ENCODE results near the gene PLOD1.
A peak's percentile ranks its signal among the peaks of the same experiment; 100 is the strongest.

The PLOD1 gene

DNA sequence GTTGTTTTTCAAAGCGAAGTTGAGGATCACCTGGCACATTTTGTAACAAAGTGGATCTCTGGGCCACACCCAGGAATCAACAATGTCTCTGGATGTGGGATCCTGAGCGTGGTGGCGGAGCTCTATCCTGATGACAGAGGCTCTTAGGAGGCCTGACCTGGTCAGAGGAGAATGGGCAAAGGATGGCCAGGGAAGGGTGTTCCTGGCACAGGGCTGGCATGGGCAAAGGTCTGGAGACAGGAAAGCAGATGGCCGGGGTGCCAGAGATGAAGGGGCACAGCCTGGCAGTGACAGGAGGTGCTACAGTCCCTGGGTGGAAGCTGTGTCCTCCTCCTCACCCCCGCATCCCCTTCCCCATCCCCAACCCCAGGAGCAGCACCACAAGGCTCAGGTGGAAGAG is 25.8 kb downstream of the PLOD1 start:
- H3K27ac ChIP-seq, result no peak overlapping the region
- TF ChIP-seq CTCF (IDR thresholded peaks at IDR 0.05) (no peak), ZFX (IDR thresholded peaks at IDR 0.05; ENCODE audit: borderline replicate concordance) (no peak)

GRCh38 chr1:11960715-11961114 is 26.2 kb downstream of the PLOD1 start:
- no peak overlapping the region for H3K27ac ChIP-seq
- TF ChIP-seq ZFX (IDR thresholded peaks at IDR 0.05; ENCODE audit: borderline replicate concordance) (no peak), CTCF (IDR thresholded peaks at IDR 0.05) (no peak)

GRCh38 chr1:11961230-11961629 is 26.7 kb downstream of the PLOD1 start:
- no peak for TF ChIP-seq ZFX (IDR thresholded peaks at IDR 0.05; ENCODE audit: borderline replicate concordance)
- no peak for TF ChIP-seq CTCF (IDR thresholded peaks at IDR 0.05)
- H3K27ac ChIP-seq, result no peak overlapping the region

DNA sequence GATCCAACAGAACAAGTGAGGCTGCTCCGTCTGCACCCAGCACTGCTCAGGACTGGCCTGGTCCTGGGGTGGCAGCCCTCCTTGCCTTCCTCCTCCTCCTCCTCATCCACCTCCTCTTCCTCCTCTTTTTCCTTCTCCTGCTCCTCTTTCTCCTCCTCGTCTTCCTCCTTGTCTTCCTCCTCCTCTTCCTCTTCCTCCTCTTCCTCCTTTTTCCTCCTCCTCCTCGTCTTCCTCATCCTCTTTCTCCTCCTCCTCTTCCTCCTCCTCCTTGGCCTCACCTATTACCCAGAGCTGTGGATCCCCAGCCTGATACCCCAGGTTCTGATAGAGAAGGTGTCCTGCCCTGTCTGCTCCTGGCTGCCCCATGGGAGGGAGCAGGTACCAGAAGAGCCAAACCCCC is 29.1 kb downstream of the PLOD1 start:
- no peak for TF ChIP-seq ZFX (IDR thresholded peaks at IDR 0.05; ENCODE audit: borderline replicate concordance)
- no peak for TF ChIP-seq CTCF (IDR thresholded peaks at IDR 0.05)
- no peak overlapping the region for H3K27ac ChIP-seq

DNA sequence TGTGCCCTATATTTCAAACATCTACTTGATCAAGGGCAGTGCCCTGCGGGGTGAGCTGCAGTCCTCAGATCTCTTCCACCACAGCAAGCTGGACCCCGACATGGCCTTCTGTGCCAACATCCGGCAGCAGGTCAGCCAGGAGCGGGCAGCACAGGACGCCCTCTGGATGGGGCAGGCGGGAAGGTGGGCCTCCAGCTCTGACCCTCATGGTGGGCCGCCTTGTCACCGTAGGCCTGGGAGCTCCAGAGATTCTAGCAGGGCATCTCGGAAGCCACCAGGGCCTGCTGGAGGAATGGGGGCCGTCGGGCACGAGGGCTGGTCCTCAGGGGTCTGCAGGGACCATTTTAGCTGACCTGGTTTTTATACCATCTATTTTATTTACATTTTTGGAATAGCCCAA is 30.1 kb downstream of the PLOD1 start:
- no peak for TF ChIP-seq CTCF (IDR thresholded peaks at IDR 0.05)
- no peak for TF ChIP-seq ZFX (IDR thresholded peaks at IDR 0.05; ENCODE audit: borderline replicate concordance)
- H3K27ac ChIP-seq, result no peak overlapping the region

DNA sequence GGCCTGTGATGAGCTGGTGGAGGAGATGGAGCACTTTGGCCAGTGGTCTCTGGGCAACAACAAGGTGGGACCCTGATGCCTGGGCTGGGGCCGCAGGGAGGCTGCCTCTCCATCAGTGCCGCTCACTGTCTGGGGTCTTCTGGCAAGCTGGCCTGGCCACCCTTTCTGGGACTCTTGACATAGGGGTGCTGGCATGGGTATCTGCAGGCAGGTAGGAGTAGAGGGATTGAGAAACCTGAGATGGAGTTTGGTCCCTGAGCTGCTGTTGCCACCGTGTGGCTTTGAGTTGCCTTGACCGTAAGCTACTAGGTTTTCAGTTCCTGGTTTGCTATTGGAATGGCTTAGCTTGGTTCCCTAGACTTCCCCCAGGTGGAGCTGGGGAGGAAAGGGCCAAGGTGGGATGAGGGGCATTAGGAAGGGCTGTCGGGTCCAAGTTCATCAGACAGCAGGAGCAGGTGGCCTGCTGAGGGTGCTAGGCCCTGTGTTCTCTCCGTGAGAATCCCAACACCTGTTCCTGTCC is 32.6 kb downstream of the PLOD1 start:
- no peak overlapping the region for H3K27ac ChIP-seq
- TF ChIP-seq CTCF (IDR thresholded peaks at IDR 0.05) (peak; percentile 21), ZFX (IDR thresholded peaks at IDR 0.05; ENCODE audit: borderline replicate concordance) (no peak)

DNA sequence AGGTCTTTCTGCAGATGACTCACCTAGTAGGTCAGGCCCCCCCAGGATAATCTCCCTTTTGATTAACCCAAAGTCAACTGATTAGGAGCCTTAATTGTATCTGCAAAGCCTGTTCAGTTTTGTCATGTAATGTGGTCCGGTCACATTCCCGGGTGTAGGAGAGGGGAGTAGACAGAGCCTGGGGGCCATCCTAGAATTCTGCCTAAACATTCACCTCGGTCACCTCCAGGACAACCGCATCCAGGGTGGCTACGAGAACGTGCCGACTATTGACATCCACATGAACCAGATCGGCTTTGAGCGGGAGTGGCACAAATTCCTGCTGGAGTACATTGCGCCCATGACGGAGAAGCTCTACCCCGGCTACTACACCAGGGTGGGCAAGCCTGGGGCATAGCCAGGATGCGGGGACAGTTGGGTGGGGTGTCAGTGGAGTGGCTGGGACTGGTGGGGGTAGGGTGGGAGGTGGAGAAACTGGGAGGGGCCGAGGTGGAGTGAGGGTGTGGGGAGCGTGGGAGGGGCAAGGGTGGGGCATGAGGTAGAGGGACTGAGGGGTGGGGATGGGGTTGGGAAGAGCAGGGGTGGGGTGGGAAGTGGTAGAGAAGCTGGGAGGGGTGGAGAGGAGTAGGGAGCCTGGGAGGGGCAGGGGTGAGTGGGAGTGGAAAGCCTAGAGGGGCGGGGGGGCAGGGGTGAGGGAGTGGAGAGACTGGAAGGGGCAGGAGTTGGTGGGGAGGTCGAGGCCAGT is 36.1 kb downstream of the PLOD1 start:
- no peak for TF ChIP-seq CTCF (IDR thresholded peaks at IDR 0.05)
- no peak for TF ChIP-seq ZFX (IDR thresholded peaks at IDR 0.05; ENCODE audit: borderline replicate concordance)
- no peak overlapping the region for H3K27ac ChIP-seq

Measured in 22Rv1 (cell line).